Bronchial epithelial cell (primary cell): ENCODE results near the gene NUP210L. TPM values are rescaled to one million over a fixed set of nuclear protein-coding genes. Genes with fewer than 3 reads are reported as not detected.
"Not testable (repeated sequence)": the region's sequence is repeated elsewhere in the genome, so short reads cannot be mapped to it uniquely, and the experiment has no call there.

ENCODE experiments used
- DNase-seq: peaks from one replicate; pipeline ENCODE4 v3.0.0-alpha.2; 2010; ENCODE audit warnings: low read depth
- FAIRE-seq: peaks from 2 replicates; lab custom pipeline; 2011; peaks lifted over from hg19 to GRCh38; lab: Jason Lieb, UNC
- H3K27me3 ChIP-seq: 2 replicates; pipeline ENCODE4 v1.5.1; 2011; ENCODE audit warnings: low read length; ENCODE audit not compliant: control insufficient read depth, insufficient read depth
- H3K36me3 ChIP-seq: 2 replicates; pipeline ENCODE4 v1.5.1; 2011; ENCODE audit warnings: low read length; ENCODE audit not compliant: control insufficient read depth, insufficient read depth
- H3K4me3 ChIP-seq: 2 replicates; pipeline ENCODE4 v1.5.1; 2011; ENCODE audit warnings: mild to moderate bottlenecking, low read depth, low read length, control low read depth
- total RNA-seq: library from RNA; depleted of rRNA; stranded (reverse); fragments of >200 nt; gene quantifications from 2 replicates; pipeline ENCODE4 v1.2.1, GENCODE V29; 2014
- TF ChIP-seq, protein P1 (sequence below): IDR thresholded peaks from 2 replicates; pipeline ENCODE4 v1.5.1; 2011; ENCODE audit warnings: mild to moderate bottlenecking, moderate library complexity, low read length, control low read depth, inconsistent platforms; ENCODE audit not compliant: insufficient read depth, severe bottlenecking

NUP210L gene
- total RNA-seq, 1 donor from 2014 or later, result under 0.01 TPM

DNA sequence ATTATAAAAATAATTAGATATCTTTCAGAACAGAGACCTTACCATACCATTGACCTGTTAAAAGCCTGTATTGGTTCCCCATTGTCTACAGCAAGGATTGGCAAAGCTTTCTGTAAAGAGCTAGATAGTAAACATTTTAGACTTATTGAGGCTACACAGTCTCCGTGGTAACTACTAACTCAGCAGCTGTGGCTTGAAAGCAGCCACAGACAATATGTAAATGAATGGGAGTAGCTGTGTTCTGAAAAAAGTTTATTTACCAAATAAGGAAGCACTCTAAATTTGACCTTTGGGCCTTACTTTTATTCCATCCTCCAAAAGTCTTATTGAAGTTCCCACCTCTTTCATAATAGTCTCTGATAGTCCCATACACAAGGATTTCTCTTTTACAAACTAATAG is 39.7 kb downstream of the NUP210L start:
- H3K36me3 ChIP-seq, result no peaks in the 10 kb centered on the region
- DNase-seq, result no peak
- no peaks in the 10 kb centered on the region for H3K27me3 ChIP-seq
- H3K4me3 ChIP-seq, result no peak overlapping the region
- TF ChIP-seq, protein P1, sequence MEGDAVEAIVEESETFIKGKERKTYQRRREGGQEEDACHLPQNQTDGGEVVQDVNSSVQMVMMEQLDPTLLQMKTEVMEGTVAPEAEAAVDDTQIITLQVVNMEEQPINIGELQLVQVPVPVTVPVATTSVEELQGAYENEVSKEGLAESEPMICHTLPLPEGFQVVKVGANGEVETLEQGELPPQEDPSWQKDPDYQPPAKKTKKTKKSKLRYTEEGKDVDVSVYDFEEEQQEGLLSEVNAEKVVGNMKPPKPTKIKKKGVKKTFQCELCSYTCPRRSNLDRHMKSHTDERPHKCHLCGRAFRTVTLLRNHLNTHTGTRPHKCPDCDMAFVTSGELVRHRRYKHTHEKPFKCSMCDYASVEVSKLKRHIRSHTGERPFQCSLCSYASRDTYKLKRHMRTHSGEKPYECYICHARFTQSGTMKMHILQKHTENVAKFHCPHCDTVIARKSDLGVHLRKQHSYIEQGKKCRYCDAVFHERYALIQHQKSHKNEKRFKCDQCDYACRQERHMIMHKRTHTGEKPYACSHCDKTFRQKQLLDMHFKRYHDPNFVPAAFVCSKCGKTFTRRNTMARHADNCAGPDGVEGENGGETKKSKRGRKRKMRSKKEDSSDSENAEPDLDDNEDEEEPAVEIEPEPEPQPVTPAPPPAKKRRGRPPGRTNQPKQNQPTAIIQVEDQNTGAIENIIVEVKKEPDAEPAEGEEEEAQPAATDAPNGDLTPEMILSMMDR, result no peak
- FAIRE-seq, result no peak

DNA sequence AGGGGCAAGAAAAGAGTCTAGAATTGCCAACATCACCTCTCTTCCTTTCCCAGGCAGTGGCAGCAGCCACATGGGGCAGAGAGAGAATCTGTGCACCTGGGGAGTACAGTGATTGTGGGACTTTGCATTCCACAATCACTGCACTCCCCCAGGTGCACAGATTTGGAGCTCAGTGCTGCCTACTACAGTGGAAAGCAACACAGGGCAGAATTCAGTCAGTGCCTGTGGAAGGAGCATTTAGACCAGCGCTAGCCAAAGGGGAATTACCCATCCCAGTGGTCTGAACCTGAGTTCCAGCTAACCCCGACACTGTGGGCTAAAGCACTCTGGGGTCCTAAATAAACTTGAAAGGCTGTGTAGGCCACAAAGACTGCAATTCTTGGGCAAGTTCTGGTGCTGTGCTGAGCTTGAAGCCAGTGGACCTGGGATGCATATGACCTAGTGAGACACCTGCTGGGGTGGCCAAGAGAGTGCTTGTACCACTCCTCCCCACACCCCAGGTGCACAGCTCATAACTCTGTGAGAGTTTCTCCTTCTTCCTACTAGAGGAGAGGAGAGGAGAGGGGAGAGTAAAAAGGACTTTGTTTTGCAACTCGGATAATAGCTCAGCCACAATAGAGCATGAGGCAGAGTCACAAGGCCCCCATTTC is 50.3 kb downstream of the NUP210L start:
- TF ChIP-seq, protein P1, result no peak
- H3K27me3 ChIP-seq, result no peaks in the 10 kb centered on the region
- DNase-seq (no peak), FAIRE-seq (no peak)
- no peak overlapping the region for H3K4me3 ChIP-seq
- H3K36me3 ChIP-seq, result no peaks in the 10 kb centered on the region

DNA sequence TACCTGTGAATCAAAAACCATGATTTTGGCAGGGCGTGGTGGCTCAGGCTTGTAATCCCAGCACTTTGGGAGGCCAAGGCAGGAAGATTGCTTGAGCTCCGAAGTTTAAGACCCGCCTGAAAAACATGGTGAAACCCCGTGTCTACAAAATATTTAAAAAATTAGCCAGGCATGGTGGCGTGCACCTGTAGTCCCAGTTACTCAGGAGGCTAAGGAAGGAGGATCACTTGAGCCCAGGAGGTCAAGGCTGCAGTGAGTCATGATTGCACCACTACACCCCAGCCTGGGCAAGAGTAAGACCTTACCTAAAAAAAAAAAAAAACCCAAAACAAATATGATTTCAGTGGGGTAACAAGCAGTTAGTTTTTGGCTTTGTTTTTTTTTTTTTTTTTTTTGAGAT is 54.7 kb downstream of the NUP210L start:
- not testable (repeated sequence) for H3K4me3 ChIP-seq, H3K27me3 ChIP-seq, H3K36me3 ChIP-seq, DNase-seq, FAIRE-seq

DNA sequence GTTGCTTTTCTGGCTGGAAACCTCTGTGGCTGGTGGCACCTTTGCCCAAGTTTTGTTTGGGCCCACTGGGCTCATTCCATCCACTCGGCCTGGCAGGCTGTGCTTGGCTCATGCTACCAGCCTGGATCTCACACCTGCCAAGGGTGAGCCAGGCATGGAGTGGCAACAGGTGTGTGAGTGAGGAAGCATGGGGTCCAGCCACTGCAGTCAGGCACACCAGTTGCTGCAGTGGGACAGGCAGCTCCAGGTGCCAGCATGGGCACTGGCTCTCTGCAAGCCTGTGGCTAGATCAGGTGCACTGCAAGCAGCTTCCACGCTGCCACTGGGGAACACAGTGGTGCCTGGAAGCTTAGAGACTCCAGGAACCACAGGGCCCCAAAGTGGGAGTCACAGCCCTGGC is 57.0 kb downstream of the NUP210L start:
- no peaks in the 10 kb centered on the region for H3K27me3 ChIP-seq
- no peak for DNase-seq
- H3K4me3 ChIP-seq, result no peak overlapping the region
- TF ChIP-seq, protein P1, result no peak
- no peaks in the 10 kb centered on the region for H3K36me3 ChIP-seq
- no peak for FAIRE-seq

DNA sequence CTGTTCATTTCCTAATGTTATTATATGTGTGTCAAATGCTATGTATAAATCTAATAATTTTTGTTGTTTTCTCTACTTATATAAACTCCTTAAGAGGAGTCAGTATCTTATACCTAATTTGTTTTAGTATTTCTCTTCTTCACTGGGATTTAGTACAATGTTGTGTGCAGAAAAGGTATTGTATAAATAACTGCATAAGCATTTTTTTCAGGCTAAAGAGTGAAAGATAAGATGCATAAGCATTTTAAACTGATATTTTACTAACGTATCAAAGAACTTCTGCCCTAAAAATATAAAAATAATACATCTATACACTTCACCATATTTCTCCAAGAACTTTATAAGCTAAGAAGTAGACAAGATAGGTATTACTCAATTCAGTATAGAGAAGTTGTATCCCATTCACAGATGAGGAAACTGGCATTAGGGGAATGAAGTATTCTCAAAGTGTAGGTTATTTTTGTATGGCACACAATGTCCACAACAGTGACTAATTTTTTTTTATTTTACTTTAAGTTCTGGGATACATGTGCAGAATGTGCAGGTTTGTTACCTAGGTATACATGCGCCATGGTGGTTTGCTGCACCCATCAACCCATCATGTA is 59.3 kb downstream of the NUP210L start:
- Histone ChIP-seq H3K4me3 (no peak overlapping the region), H3K27me3 (no peaks in the 10 kb centered on the region), H3K36me3 (no peaks in the 10 kb centered on the region)
- TF ChIP-seq, protein P1, result no peak
- no peak for DNase-seq
- FAIRE-seq, result no peak

DNA sequence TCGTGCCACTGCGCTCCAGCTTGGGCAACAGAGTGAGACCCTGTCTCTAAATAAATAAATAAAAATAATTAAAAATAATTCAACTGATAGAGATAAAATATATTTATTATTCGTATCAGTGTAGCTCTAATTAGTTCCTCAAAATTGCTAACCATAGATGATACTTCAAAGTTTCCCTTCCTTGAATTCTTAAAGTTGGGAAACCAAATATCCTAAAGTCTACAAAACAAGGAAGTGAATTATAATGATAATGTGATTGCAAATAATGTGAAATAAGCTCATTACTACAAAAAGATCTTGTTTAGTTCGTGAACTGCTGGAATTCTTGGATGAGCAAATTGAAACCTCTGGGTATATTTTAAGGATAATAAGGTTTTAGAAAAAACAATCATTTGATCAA is 60.5 kb downstream of the NUP210L start:
- FAIRE-seq, result no peak
- H3K27me3 ChIP-seq, result no peaks in the 10 kb centered on the region

More for the DNA sequence above, 60.5 kb downstream of the NUP210L start:
- TF ChIP-seq, protein P1, result no peak
- no peaks in the 10 kb centered on the region for H3K36me3 ChIP-seq
- no peak for DNase-seq
- no peak overlapping the region for H3K4me3 ChIP-seq
